GM12878 (cell line): ENCODE results near the gene SLC12A7. TPM values are rescaled to one million over a fixed set of nuclear protein-coding genes. Genes with fewer than 3 reads are reported as not detected.

ENCODE experiments used
- ATAC-seq: fragments of 200-7000 bp; cut with Tn5 transposase; 3 replicates; pipeline ENCODE4 v1.9.1; 2020; ENCODE audit warnings: mild to moderate bottlenecking, moderate library complexity
- BruUV-seq: library from RNA; stranded (reverse); fragments of 400-500 nt; replicated peaks from 2 replicates; lab custom pipeline; 2021; lab: Mats Ljungman, UMichigan
- CTCF ChIA-PET: fragments of 300-600 bp; sonication (Branson Sonifier 250); formaldehyde crosslinking; extraction: SDS; loops from one replicate; lab custom pipeline; 2021; ENCODE audit warnings: inconsistent platforms; lab: Yijun Ruan, JAX
- POLR2A ChIA-PET: fragments of 350-600 bp; formaldehyde crosslinking; extraction: SDS; loops from one replicate; lab custom pipeline; 2021; ENCODE audit warnings: inconsistent platforms; lab: Charles Lee
- RAD21 ChIA-PET: fragments of 300-600 bp; sonication (Branson Sonifier 250); formaldehyde crosslinking; loops from one replicate; lab custom pipeline; 2023; ENCODE audit warnings: antibody characterized with exemption; ENCODE audit not compliant: unreplicated experiment; lab: Charles Lee
- SMC1A ChIA-PET: fragments of 300-600 bp; sonication (Branson Sonifier 250); formaldehyde crosslinking; loops from one replicate; lab custom pipeline; 2023; ENCODE audit not compliant: unreplicated experiment, uncharacterized antibody; lab: Charles Lee
- DNase-seq: peaks from one replicate; pipeline ENCODE4 v3.0.0-alpha.2; 2011; ENCODE audit warnings: low read depth, low spot score
- FAIRE-seq: peaks from 3 replicates; lab custom pipeline; 2011; peaks lifted over from hg19 to GRCh38; lab: Jason Lieb, UNC
- H2AFZ ChIP-seq: 2 replicates; pipeline ENCODE4 v1.6.0; 2011; ENCODE audit warnings: low read depth, low read length, control low read depth; ENCODE audit not compliant: control insufficient read depth
- H3K27ac ChIP-seq: 2 replicates; pipeline ENCODE4 v1.5.1; 2011; ENCODE audit warnings: control low read depth; ENCODE audit not compliant: control insufficient read depth, insufficient read depth
- H3K27me3 ChIP-seq, 2 experiments: replicated peaks in 1 of 2; 2 replicates each; pipeline versions ENCODE4 v1.6.0 to v1.6.1; 2011; ENCODE audit warnings: low read length in 1 of 2; ENCODE audit not compliant: control insufficient read depth in 2 of 2, insufficient read depth in 2 of 2
- H3K36me3 ChIP-seq, 2 experiments: 2 replicates each; pipeline ENCODE4 v1.5.1; 2011; ENCODE audit warnings: low read length in 1 of 2; ENCODE audit not compliant: control insufficient read depth in 2 of 2, insufficient read depth in 2 of 2
- H3K4me1 ChIP-seq: 2 replicates; pipeline ENCODE4 v1.6.1; 2011; ENCODE audit warnings: mild to moderate bottlenecking, low read length, moderate library complexity, mixed read lengths; ENCODE audit not compliant: control insufficient read depth, insufficient read depth
- H3K4me2 ChIP-seq: 2 replicates; pipeline ENCODE4 v1.6.0; 2011; ENCODE audit warnings: control low read depth; ENCODE audit not compliant: control insufficient read depth, insufficient read depth
- H3K4me3 ChIP-seq: fragments of 200-600 bp; sonication (generic); 2 replicates; pipeline ENCODE4 v1.5.1; 2016
- H3K79me2 ChIP-seq: 2 replicates; pipeline ENCODE4 v1.6.0; 2011; ENCODE audit warnings: low read length; ENCODE audit not compliant: control insufficient read depth, insufficient read depth
- H3K9ac ChIP-seq: 2 replicates; pipeline ENCODE4 v1.8.0; 2011; ENCODE audit warnings: low read length, control low read depth, mixed read lengths; ENCODE audit not compliant: control insufficient read depth, insufficient read depth
- H3K9me3 ChIP-seq: replicated peaks from 3 replicates; pipeline ENCODE4 v1.5.1; 2011; ENCODE audit warnings: mild to moderate bottlenecking, low read length; ENCODE audit not compliant: control insufficient read depth, insufficient read depth
- H4K20me1 ChIP-seq: 2 replicates; pipeline ENCODE4 v1.6.0; 2011; ENCODE audit not compliant: control insufficient read depth, insufficient read depth
- MXI1 ChIP-seq: fragments of 150-350 bp; IDR thresholded peaks from 2 replicates; pipeline ENCODE4 v1.6.1; 2011; ENCODE audit warnings: low read depth, mild to moderate bottlenecking, inconsistent platforms, low read length, improper control_type of control experiment
- NFXL1 ChIP-seq: fragments of 450-650 bp; IDR thresholded peaks from 2 replicates; pipeline ENCODE4 v1.6.1; 2017; ENCODE audit warnings: antibody characterized with exemption, mild to moderate bottlenecking, borderline replicate concordance
- RELB ChIP-seq: fragments of 450-650 bp; IDR thresholded peaks from 2 replicates; pipeline ENCODE4 v1.6.1; 2017; ENCODE audit warnings: low read depth, mild to moderate bottlenecking, moderate library complexity
- WGBS: methylation state at CpG from one replicate; pipeline ENCODE4 v1.1.6; 2016; ENCODE audit warnings: low lambda C conversion rate; ENCODE audit not compliant: insufficient replicate concordance, insufficient coverage; ENCODE audit errors: missing lambda C conversion rate; 5-methylcytosine and 5-hydroxymethylcytosine counted together
- in situ Hi-C: fragments of 300-500 bp; cut with MboI; formaldehyde crosslinking; loops from 9 replicates; pipeline ENCODE4 v1.14.3; 2018; ENCODE audit warnings: mixed read lengths
- intact Hi-C: fragments of 100-400 bp; cut with micrococcal nuclease; formaldehyde crosslinking; loops from one replicate; pipeline ENCODE4 v1.14.2; 2022; ENCODE audit not compliant: unreplicated experiment
- polyA plus RNA-seq, 11 experiments: library from polyadenylated mRNA; depleted of rRNA in 4 of 11; unstranded in 6 of 11; stranded (reverse) in 5 of 11; fragments of >200 nt; fragmentation: Nextera tagmentation in 4 of 11; fragmentation: Illumina TruSeq in 1 of 11; extraction: Ambion mirVana in 4 of 11; extraction: Trizol in 1 of 11; gene quantifications; 1 replicate in 1 of 11; 2 replicates in 10 of 11; pipeline versions ENCODE4 v1.2.1 to v1.2.3, GENCODE V29; 2011 to 2016; ENCODE audit warnings: inconsistent platforms in 2 of 11, missing spikeins in 2 of 11, low read depth in 1 of 11
- total RNA-seq, 4 experiments: library from RNA; depleted of rRNA in 3 of 4; stranded (reverse); fragments of >200 nt in 3 of 4; fragmentation: Illumina TruSeq in 1 of 4; extraction: Trizol in 1 of 4; gene quantifications; 2 replicates each; pipeline versions ENCODE4 v1.2.1 to v1.2.3, GENCODE V29; 2013 to 2021

SLC12A7 gene
- total and polyA plus RNA-seq, 10 of the 15 experiments (the other 5 are each of a cell fraction or from before 2014, with no cell fraction given) = 0.10 to 10.0 (median 2.9) TPM

- ChIA-PET RAD21 (interaction anchor here (0.8 kb wide), 1 partner anchor 90 kb away, joined by 3 read pairs; no protein-coding TSS in a partner anchor), CTCF (no interaction called here), POLR2A (no interaction called here), SMC1A (no interaction called here)
- no peaks in the 10 kb centered on the region for H3K27me3 ChIP-seq
- no peak overlapping the region for H3K4me2 ChIP-seq
- no peaks in the 10 kb centered on the region for H3K79me2 ChIP-seq
- no peaks in the 10 kb centered on the region for H3K4me1 ChIP-seq
- DNase-seq (no peak), FAIRE-seq (no peak), ATAC-seq (no peak)
- no TSS peak for BruUV-seq
- no peaks in the 10 kb centered on the region; a peak in 1 of 4 replicates for H3K36me3 ChIP-seq
- no peaks in the 10 kb centered on the region for H4K20me1 ChIP-seq
- in situ Hi-C loops (no loop called here), intact Hi-C loops (no loop called here)
- no peak overlapping the region for H2AFZ ChIP-seq
- no peak overlapping the region for H3K9ac ChIP-seq
- 31% methylated on average over 14 of the region's 16 CpGs for WGBS
- H3K9me3 ChIP-seq = no peaks in the 10 kb centered on the region; the same call in 2 of the 3 replicates
- H3K27ac ChIP-seq = no peak overlapping the region
- H3K4me3 ChIP-seq = no peak overlapping the region
- no peak for TF ChIP-seq RELB
- no peak for TF ChIP-seq NFXL1
- TF ChIP-seq MXI1 = no peak
Observed at GRCh38 chr5:1051366-1051720, 60.5 kb downstream of the SLC12A7 start.
